ENCODE results near the gene TNFRSF1A.
A peak's percentile ranks its signal among the peaks of the same experiment; 100 is the strongest.

TNFRSF1A gene

DNA sequence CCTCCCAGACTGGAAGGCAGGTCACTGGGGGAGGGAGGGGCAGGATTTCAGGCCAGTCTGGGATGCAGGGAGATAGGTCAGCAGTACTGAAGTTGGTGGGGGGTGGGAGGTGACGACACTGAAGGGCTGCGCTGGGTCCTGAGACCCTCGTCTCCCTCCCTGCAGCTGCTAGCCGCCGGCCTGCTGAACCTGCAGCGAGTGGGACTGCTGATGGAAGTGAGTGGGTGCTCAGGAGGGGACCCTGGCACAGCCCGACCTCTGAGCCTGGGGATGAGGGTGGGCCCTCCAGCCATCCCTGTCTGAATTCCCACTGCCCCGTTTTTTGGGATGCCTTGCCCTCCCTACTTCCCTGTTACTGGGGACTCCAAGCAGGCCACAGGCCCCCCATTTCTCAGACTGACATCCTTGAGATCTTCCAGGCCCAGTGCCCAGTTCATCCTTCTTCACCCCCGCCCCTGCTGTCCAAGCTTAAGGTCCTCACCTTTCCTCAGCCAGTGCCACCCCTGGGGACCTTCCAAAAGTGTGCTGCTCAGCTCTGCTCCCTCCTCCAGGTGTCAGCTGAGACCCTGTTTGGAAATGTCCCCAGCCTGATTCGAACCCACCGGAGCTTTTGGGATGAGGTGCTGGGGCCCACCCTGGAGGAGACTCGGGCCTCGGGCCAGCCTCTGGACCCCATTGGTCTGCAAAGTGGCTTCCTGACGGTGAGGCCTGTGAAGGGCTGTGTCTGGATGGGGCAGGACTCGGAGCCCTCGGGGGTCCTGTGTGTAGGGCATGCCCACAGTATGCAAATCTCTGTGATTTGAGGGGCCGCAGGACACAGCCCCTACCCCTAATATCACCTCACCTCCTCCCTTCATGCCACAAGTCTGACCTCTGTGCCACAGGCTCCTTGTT is 25.9 kb downstream of the TNFRSF1A start:
- H3K4me1 Mint-ChIP-seq, result peaks cover 16% of the 10 kb centered on the region
- no peak overlapping the region for H3K4me3 Mint-ChIP-seq
- no peaks in the 10 kb centered on the region for H3K9me3 Mint-ChIP-seq
- H3K27me3 Mint-ChIP-seq (ENCODE audit: low read depth), result peaks cover 12% of the 10 kb centered on the region
- no peaks in the 10 kb centered on the region for H3K36me3 Mint-ChIP-seq (ENCODE audit: low read depth)
- H3K27ac Mint-ChIP-seq, result no peak overlapping the region
- TF ChIP-seq CTCF (IDR thresholded peaks at IDR 0.05; ENCODE audit: unreplicated experiment in 3 of 3), result no peak

- Mint-ChIP-seq H3K9me3 (no peaks in the 10 kb centered on the region), H3K4me1 (peaks cover 12% of the 10 kb centered on the region), H3K4me3 (no peak overlapping the region)
These were observed 26.7 kb downstream of the TNFRSF1A start for GRCh38 chr12:6315184-6315583.

DNA sequence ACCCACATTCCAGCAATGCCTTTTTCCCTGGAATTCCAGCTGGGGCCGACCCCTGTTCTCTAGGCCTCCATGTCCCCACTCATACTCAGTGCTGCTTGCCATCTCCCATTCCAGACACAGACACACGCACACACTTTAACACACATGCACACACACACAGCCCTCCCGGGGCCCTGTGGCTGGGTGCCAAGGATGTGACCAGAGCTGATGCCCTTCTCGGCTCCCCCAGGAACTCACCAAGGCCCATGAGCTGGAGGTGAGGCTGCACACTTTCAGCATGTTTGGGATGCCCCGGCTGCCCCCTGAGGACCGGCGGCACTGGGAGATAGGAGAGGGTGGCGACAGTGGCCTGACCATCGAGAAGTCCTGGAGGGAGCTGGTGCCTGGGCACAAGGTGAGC is 27.1 kb downstream of the TNFRSF1A start:
- peak overlapping the region in 1 of 3 experiments; percentile 35 for H3K27ac Mint-ChIP-seq
- H3K4me3 Mint-ChIP-seq, result no peak overlapping the region
- peaks cover 9% of the 10 kb centered on the region for H3K27me3 Mint-ChIP-seq (ENCODE audit: low read depth)
- no peaks in the 10 kb centered on the region for H3K9me3 Mint-ChIP-seq
- peaks cover 12% of the 10 kb centered on the region for H3K4me1 Mint-ChIP-seq
- no peaks in the 10 kb centered on the region for H3K36me3 Mint-ChIP-seq (ENCODE audit: low read depth)
- no peak for TF ChIP-seq CTCF (IDR thresholded peaks at IDR 0.05; ENCODE audit: unreplicated experiment in 3 of 3)

More at GRCh38 chr12:6315184-6315583, 26.7 kb downstream of the TNFRSF1A start:
- peak overlapping the region in 1 of 3 experiments; percentile 35 for H3K27ac Mint-ChIP-seq
- no peak for TF ChIP-seq CTCF (IDR thresholded peaks at IDR 0.05; ENCODE audit: unreplicated experiment in 3 of 3)
- peaks cover 12% of the 10 kb centered on the region for H3K27me3 Mint-ChIP-seq (ENCODE audit: low read depth)
- no peaks in the 10 kb centered on the region for H3K36me3 Mint-ChIP-seq (ENCODE audit: low read depth)

- H3K27ac Mint-ChIP-seq, result peak overlapping the region in 1 of 3 experiments; percentile 70
- H3K4me3 Mint-ChIP-seq, result no peak overlapping the region
- H3K9me3 Mint-ChIP-seq, result no peaks in the 10 kb centered on the region
- peaks cover 21% of the 10 kb centered on the region for H3K4me1 Mint-ChIP-seq
- H3K36me3 Mint-ChIP-seq (ENCODE audit: low read depth), result no peaks in the 10 kb centered on the region
- H3K27me3 Mint-ChIP-seq (ENCODE audit: low read depth), result peaks cover 16% of the 10 kb centered on the region
- TF ChIP-seq CTCF (IDR thresholded peaks at IDR 0.05; ENCODE audit: unreplicated experiment in 3 of 3), result no peak
These were observed 28.4 kb downstream of the TNFRSF1A start for GRCh38 chr12:6313326-6313940.

DNA sequence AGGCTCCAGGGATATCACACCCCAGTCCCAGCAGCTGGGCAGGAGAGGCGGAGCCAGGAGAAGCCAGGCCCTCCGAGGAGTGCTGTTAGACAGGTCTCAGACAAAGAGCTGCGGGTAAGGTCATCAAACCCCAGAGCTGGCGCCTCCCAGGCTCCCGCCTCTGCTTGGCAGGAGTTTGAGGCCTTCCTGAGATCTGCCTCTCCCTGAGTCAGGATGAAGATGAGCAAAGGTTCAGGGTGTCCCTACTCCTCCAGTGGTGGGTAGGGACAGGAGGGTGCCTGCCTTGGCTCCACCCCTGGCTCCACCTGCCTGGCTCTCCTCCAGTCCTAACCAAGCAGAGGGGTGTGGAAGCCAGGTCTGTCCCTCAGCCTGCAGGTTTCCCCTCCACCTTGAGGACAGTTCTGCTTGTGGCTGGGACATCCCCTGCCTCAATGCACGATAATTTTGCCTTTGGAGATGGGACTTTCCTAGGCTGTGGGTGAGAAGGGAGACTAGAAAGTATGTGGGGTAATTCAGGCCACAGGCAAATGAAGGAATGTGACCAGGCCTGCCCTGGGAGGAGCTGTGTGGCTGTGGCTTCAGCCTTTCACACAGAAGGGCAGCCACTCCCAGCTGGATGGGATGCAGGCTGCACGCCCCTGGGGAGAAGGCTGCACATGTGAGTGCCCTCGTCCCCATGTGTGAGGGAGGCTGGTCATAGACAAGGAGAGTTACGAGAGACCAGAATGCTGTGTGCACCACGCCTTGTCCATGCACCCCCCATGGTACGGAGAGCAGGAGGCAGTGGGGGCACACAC is 29.1 kb downstream of the TNFRSF1A start:
- Mint-ChIP-seq H3K9me3 (no peaks in the 10 kb centered on the region), H3K36me3 (ENCODE audit: low read depth) (no peaks in the 10 kb centered on the region), H3K4me1 (peaks cover 26% of the 10 kb centered on the region), H3K27me3 (ENCODE audit: low read depth) (peaks cover 23% of the 10 kb centered on the region), H3K27ac (peak overlapping the region in 1 of 3 experiments; percentile 70), H3K4me3 (no peak overlapping the region)
- no peak for TF ChIP-seq CTCF (IDR thresholded peaks at IDR 0.05; ENCODE audit: unreplicated experiment in 3 of 3)
